ENCODE results near the gene C12orf57. TPM values are rescaled to one million over a fixed set of nuclear protein-coding genes. Genes with fewer than 3 reads are reported as not detected.

The C12orf57 gene, protein sequence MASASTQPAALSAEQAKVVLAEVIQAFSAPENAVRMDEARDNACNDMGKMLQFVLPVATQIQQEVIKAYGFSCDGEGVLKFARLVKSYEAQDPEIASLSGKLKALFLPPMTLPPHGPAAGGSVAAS
- 100 to 1,000 TPM; 108 to 253 TPM for polyA plus RNA-seq

DNA sequence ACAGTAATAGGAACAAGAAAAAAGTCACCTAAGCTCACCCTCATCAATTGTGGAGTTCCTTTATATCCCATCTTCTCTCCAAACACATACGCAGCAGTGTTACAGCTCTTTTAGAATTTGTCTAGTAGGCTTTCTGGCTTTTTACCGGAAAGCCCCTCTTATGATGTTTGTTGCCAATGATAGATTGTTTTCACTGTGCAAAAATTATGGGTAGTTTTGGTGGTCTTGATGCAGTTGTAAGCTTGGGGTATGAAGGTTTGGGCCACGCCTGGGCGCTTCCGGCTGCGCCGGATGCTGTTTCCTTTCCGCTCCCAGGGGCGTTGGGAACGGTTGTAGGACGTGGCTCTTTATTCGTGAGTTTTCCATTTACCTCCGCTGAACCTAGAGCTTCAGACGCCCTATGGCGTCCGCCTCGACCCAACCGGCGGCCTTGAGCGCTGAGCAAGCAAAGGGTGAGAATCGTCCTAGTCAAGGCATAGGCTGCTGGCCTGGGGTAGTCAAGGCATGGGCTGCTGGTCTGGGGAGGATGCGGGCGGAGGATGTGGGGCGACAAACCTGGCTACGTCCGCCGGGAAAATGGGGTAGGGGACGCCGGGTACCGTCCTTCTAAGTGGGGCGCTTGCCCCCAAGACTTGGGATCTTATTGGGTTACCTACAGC lies at the start of gene C12orf57, which contains the start of gene RNU7-1:
Gene C12orf57, plus strand, starts transcription at position 301 of the 659 bp plus-strand sequence. Its CDS starts 100 bp downstream, at position 401.
Gene RNU7-1, plus strand, starts transcription at position 95 of the 659 bp plus-strand sequence.
- Histone ChIP-seq H3K27ac (ENCODE audit: low read depth in 2 of 2, low read length in 1 of 2) (peak within 1 kb of the TSS; percentile 95 to 99), H3K4me3 (ENCODE audit: low read depth in 1 of 2, low read length in 2 of 2) (peak within 1 kb of the TSS; percentile 65 to 72), H3K36me3 (ENCODE audit: control insufficient read depth in 2 of 2, insufficient read depth in 2 of 2, low read length in 1 of 2) (peaks cover 0 to 10% of the 10 kb centered on the region in 2 donors), H3K27me3 (ENCODE audit: control insufficient read depth in 1 of 2, insufficient read depth in 2 of 2, low read length in 2 of 2) (no peaks in the 10 kb centered on the region), H3K4me1 (ENCODE audit: control insufficient read depth in 2 of 2, insufficient read depth in 2 of 2, low read length in 1 of 2) (peaks cover 0 to 7% of the 10 kb centered on the region in 2 donors), H3K9me3 (ENCODE audit: control insufficient read depth in 2 of 2, insufficient read depth in 1 of 2, low read depth in 1 of 2, low read length in 1 of 2) (no peaks in the 10 kb centered on the region)
- WGBS, 2 donors: 0% methylated on average over 31 of the region's 31 CpGs

DNA sequence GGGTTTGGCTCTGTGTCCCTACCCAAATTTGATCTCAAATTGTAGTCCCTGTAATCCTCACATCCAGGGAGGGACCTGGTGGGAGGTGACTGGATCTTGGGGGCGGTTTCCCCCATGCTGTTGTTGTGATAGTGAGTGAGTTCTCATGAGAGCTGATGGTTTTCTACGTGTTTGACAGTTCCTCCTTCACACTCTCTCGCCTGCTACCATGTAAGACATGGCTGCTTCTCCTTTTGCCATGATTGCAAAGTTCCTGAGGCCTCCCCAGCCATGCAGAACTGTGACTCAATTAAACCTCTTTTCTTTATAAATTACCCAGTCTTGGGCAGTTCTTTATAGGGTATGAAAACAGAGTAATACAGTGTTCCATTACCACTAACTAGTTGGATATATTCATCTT lies 49.5 kb upstream of the C12orf57 start:
- H3K4me3 ChIP-seq (ENCODE audit: low read depth in 1 of 2, low read length in 2 of 2): no peak overlapping the region
- H3K27me3 ChIP-seq (ENCODE audit: control insufficient read depth in 1 of 2, insufficient read depth in 2 of 2, low read length in 2 of 2): no peaks in the 10 kb centered on the region
- H3K4me1 ChIP-seq (ENCODE audit: control insufficient read depth in 2 of 2, insufficient read depth in 2 of 2, low read length in 1 of 2): peaks cover 0 to 2% of the 10 kb centered on the region in 2 donors
- H3K27ac ChIP-seq (ENCODE audit: low read depth in 2 of 2, low read length in 1 of 2): no peak overlapping the region
- no peaks in the 10 kb centered on the region for H3K36me3 ChIP-seq (ENCODE audit: control insufficient read depth in 2 of 2, insufficient read depth in 2 of 2, low read length in 1 of 2)
- 89 to 90% methylated on average over 3 of the region's 3 CpGs for WGBS, 2 donors
- H3K9me3 ChIP-seq (ENCODE audit: control insufficient read depth in 2 of 2, insufficient read depth in 1 of 2, low read depth in 1 of 2, low read length in 1 of 2): no peaks in the 10 kb centered on the region

DNA sequence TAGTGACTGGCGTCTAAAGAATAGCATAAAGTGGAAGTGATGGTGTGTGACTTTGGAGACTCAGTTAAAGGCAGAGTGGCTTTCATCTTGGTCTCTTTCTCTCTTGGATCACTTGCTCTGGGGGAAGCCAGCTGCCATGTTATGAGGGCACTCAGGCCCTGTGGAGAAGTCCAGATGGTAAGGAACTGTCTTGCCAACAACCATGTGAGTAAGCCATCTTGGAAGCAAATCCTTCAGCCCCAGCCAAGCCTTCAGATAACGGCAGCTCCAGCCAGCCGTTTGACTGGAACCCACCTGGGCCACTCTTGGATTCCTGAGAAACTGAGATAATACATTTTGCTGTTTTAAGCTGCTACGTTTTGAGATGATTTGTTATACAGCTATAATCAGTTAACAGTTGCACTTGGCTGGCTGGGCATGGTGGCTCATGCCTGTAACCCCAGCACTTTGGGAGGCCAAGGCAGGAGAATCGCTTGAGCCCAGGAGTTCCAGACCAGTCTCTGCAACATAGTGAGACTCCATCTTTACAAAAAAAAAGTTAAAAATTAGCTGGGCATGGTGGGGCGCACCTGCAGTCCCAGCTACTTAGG lies 46.9 kb upstream of the C12orf57 start:
- H3K4me1 ChIP-seq (ENCODE audit: control insufficient read depth in 2 of 2, insufficient read depth in 2 of 2, low read length in 1 of 2): no peaks in the 10 kb centered on the region
- no peaks in the 10 kb centered on the region for H3K36me3 ChIP-seq (ENCODE audit: control insufficient read depth in 2 of 2, insufficient read depth in 2 of 2, low read length in 1 of 2)
- no peaks in the 10 kb centered on the region for H3K9me3 ChIP-seq (ENCODE audit: control insufficient read depth in 2 of 2, insufficient read depth in 1 of 2, low read depth in 1 of 2, low read length in 1 of 2)
- H3K27ac ChIP-seq (ENCODE audit: low read depth in 2 of 2, low read length in 1 of 2): no peak overlapping the region
- 80 to 81% methylated on average over 6 of the region's 6 CpGs for WGBS, 2 donors
- no peaks in the 10 kb centered on the region for H3K27me3 ChIP-seq (ENCODE audit: control insufficient read depth in 1 of 2, insufficient read depth in 2 of 2, low read length in 2 of 2)
- no peak overlapping the region for H3K4me3 ChIP-seq (ENCODE audit: low read depth in 1 of 2, low read length in 2 of 2)

DNA sequence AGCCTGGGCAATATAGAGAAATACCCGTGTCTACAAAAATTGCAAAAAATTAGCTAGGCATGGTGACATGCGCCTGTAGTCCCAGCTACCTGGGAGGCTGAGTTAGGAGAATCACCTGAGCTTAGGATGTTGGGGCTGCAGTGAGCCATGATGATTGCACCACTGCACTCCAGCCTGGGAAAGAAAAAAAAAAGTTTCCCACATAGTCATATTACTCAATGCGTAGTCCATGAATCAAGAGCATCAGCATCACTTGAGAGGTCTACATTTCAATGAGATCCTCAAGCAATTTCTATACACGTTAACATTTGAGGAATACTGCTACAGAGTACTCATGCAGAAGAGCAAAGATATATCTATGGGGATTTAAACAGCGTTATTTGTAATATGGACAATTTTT lies 44.4 kb upstream of the C12orf57 start:
- WGBS, 2 donors: 71 to 82% methylated on average over 5 of the region's 5 CpGs
- Histone ChIP-seq H3K36me3 (ENCODE audit: control insufficient read depth in 2 of 2, insufficient read depth in 2 of 2, low read length in 1 of 2) (no peaks in the 10 kb centered on the region), H3K4me1 (ENCODE audit: control insufficient read depth in 2 of 2, insufficient read depth in 2 of 2, low read length in 1 of 2) (no peaks in the 10 kb centered on the region), H3K9me3 (ENCODE audit: control insufficient read depth in 2 of 2, insufficient read depth in 1 of 2, low read depth in 1 of 2, low read length in 1 of 2) (no peaks in the 10 kb centered on the region), H3K27ac (ENCODE audit: low read depth in 2 of 2, low read length in 1 of 2) (no peak overlapping the region), H3K27me3 (ENCODE audit: control insufficient read depth in 1 of 2, insufficient read depth in 2 of 2, low read length in 2 of 2) (no peaks in the 10 kb centered on the region), H3K4me3 (ENCODE audit: low read depth in 1 of 2, low read length in 2 of 2) (no peak overlapping the region)

DNA sequence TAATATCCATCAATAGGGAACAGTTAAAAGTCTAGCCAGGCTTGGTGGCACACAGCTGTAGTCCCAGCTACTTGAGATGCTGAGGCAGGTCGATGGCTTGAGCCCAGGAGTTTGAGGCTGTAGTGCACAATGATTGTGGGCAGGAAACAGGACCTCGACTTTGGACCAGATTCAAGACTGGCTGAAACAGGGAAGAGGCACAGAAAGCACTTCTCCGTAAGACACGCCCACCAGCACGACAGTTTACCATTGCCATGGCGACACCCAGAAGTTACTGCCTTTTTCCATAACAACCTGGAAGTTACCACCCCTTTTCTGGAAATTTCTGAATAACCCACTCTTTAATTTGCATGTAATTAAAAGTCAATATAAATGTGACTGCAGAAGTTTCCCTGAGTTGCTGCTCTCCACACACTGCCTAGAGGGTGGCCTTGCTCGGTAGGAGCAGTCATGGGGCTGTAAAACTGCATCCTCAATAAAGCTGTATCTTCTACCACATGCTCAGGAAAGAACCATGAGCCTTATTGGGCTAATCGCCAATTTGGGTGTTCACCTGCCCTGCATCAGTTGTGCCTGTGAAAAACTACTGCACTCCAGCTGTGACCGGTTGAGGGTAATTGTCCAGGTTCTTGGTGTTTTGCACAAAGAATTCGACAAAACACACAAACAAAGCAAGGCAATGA lies 43.8 kb upstream of the C12orf57 start:
- H3K36me3 ChIP-seq (ENCODE audit: control insufficient read depth in 2 of 2, insufficient read depth in 2 of 2, low read length in 1 of 2): no peaks in the 10 kb centered on the region
- H3K27ac ChIP-seq (ENCODE audit: low read depth in 2 of 2, low read length in 1 of 2): no peak overlapping the region
- no peaks in the 10 kb centered on the region for H3K9me3 ChIP-seq (ENCODE audit: control insufficient read depth in 2 of 2, insufficient read depth in 1 of 2, low read depth in 1 of 2, low read length in 1 of 2)
- no peak overlapping the region for H3K4me3 ChIP-seq (ENCODE audit: low read depth in 1 of 2, low read length in 2 of 2)
- no peaks in the 10 kb centered on the region for H3K27me3 ChIP-seq (ENCODE audit: control insufficient read depth in 1 of 2, insufficient read depth in 2 of 2, low read length in 2 of 2)
- 39 to 50% methylated on average over 10 of the region's 10 CpGs for WGBS, 2 donors
- H3K4me1 ChIP-seq (ENCODE audit: control insufficient read depth in 2 of 2, insufficient read depth in 2 of 2, low read length in 1 of 2): no peaks in the 10 kb centered on the region

DNA sequence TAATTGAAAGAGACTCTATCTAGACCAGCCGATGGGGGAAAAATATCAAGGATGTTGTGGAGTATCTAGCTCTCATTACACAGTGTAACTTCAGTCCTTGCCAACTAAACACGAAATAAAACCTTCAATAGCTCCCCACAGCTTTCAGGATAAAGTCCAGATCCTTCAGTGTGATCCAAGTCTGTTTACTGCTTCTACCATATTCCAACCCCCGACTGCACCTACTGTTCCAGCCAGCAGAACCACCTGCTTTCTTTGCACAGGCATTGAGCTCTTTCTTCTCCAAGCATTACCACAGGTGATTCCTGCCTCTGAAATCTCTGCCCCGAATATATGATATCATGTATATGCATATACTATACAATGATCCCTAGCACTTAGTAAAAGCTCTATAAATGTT lies 41.4 kb upstream of the C12orf57 start:
- 77 to 81% methylated on average over 4 of the region's 4 CpGs for WGBS, 2 donors
- H3K27me3 ChIP-seq (ENCODE audit: control insufficient read depth in 1 of 2, insufficient read depth in 2 of 2, low read length in 2 of 2): no peaks in the 10 kb centered on the region
- no peaks in the 10 kb centered on the region for H3K36me3 ChIP-seq (ENCODE audit: control insufficient read depth in 2 of 2, insufficient read depth in 2 of 2, low read length in 1 of 2)
- H3K9me3 ChIP-seq (ENCODE audit: control insufficient read depth in 2 of 2, insufficient read depth in 1 of 2, low read depth in 1 of 2, low read length in 1 of 2): no peaks in the 10 kb centered on the region
- H3K4me1 ChIP-seq (ENCODE audit: control insufficient read depth in 2 of 2, insufficient read depth in 2 of 2, low read length in 1 of 2): no peaks in the 10 kb centered on the region
- no peak overlapping the region for H3K27ac ChIP-seq (ENCODE audit: low read depth in 2 of 2, low read length in 1 of 2)
- H3K4me3 ChIP-seq (ENCODE audit: low read depth in 1 of 2, low read length in 2 of 2): no peak overlapping the region

DNA sequence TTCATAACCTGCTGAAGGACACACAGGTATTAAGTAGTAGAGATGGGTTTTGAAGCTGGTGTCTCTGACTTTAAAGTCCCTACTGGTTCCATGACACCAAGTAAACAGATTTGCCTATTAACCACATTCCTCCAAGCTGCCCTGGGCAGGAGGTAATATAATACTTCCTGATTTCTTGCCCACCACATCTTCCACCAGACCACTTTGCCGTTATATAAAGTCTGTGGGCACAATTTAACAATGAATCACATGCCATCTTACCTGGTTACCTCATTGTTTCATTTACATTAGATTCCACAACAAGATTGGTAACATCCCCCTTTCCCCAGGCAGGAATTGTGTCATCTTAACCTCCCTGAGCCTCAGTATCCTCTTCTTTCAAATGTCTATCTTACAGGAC lies 40.1 kb upstream of the C12orf57 start:
- Histone ChIP-seq H3K4me3 (ENCODE audit: low read depth in 1 of 2, low read length in 2 of 2) (no peak overlapping the region), H3K4me1 (ENCODE audit: control insufficient read depth in 2 of 2, insufficient read depth in 2 of 2, low read length in 1 of 2) (no peaks in the 10 kb centered on the region), H3K27ac (ENCODE audit: low read depth in 2 of 2, low read length in 1 of 2) (no peak overlapping the region), H3K9me3 (ENCODE audit: control insufficient read depth in 2 of 2, insufficient read depth in 1 of 2, low read depth in 1 of 2, low read length in 1 of 2) (no peaks in the 10 kb centered on the region), H3K36me3 (ENCODE audit: control insufficient read depth in 2 of 2, insufficient read depth in 2 of 2, low read length in 1 of 2) (no peaks in the 10 kb centered on the region), H3K27me3 (ENCODE audit: control insufficient read depth in 1 of 2, insufficient read depth in 2 of 2, low read length in 2 of 2) (no peaks in the 10 kb centered on the region)
- 79 to 86% methylated on average over 1 of the region's 1 CpG for WGBS, 2 donors

DNA sequence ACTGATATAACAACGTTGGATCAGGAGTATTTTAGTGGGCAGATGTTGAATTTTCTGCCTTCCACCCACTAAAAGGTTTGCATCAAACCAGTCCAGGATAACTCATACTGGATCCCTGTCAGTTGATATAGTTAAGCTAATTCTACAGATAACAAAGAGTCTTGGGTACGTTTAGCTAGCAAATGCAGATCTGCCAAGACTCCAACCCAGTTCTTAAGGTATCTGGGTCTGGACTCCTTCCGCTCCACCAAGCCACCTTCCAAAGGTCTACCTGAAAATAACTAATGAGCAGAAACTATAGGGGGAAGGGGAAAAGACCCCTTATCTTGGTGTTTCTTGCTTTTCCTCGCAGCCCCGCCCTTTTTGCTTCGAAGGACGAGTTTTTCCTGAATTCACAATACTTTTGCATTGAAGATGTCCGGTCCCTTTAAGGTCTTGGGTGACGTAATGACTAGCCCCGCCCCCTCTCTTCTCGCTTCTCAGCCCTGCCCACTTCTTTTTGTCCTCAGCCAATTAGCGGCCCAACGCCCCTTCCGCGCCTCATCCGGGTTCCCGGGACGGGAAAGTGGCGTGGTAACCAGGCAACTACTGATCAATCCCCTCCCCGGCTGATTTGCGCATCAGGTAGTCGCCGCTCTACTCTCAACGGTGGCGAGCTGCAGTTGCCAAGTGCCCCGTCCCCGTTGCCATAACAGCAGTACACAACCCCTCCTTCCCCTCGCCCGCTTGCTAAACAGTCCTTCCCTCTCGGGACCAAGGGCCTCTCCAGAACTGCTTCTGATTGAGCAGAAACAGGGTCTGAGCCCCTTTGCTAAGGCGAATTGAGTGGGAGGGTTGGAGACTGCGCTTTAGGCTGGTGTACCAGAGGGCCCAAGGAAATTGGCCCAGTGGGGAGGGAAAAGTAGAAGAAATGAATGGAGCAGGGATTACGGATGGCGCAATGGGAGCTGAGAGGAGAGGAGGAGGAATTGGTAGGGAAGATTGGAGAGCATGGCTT lies 39.2 kb upstream of the C12orf57 start, which contains the start of gene LRRC23:
Gene LRRC23, plus strand, starts transcription at position 543 of the 997 bp plus-strand sequence. CDS start 812 bp downstream, outside the sequence.
- Histone ChIP-seq H3K27ac (ENCODE audit: low read depth in 2 of 2, low read length in 1 of 2) (peak within 1 kb of the TSS; percentile 72 to 87), H3K9me3 (ENCODE audit: control insufficient read depth in 2 of 2, insufficient read depth in 1 of 2, low read depth in 1 of 2, low read length in 1 of 2) (no peaks in the 10 kb centered on the region), H3K36me3 (ENCODE audit: control insufficient read depth in 2 of 2, insufficient read depth in 2 of 2, low read length in 1 of 2) (no peaks in the 10 kb centered on the region), H3K4me1 (ENCODE audit: control insufficient read depth in 2 of 2, insufficient read depth in 2 of 2, low read length in 1 of 2) (no peaks in the 10 kb centered on the region), H3K4me3 (ENCODE audit: low read depth in 1 of 2, low read length in 2 of 2) (peak within 1 kb of the TSS; percentile 67 to 69), H3K27me3 (ENCODE audit: control insufficient read depth in 1 of 2, insufficient read depth in 2 of 2, low read length in 2 of 2) (no peaks in the 10 kb centered on the region)
- 4 to 5% methylated on average over 34 of the region's 34 CpGs for WGBS, 2 donors

Measured in esophagus (tissue), 2 donors.